SK-N-SH (cell line): Measurements from ENCODE around the gene HOMER2.

Experiments used
- CTCF ChIP-seq: fragments of 200-600 bp; sonication (generic); IDR thresholded peaks from 2 replicates; pipeline ENCODE4 v1.6.1; 2017; ENCODE audit warnings: antibody characterized with exemption, mild to moderate bottlenecking, moderate library complexity
- EP300 ChIP-seq, 2 experiments: IDR thresholded peaks; 2 replicates each; pipeline versions ENCODE4 v1.4.0 to v1.6.1; 2012; ENCODE audit warnings: borderline replicate concordance in 1 of 2, low read depth in 1 of 2, low read length in 1 of 2
- GABPA ChIP-seq: IDR thresholded peaks from 2 replicates; pipeline ENCODE4 v1.4.0; 2012; ENCODE audit warnings: low read depth, mild to moderate bottlenecking
- MEF2A ChIP-seq: IDR thresholded peaks from 2 replicates; pipeline ENCODE4 v1.4.0; 2012; ENCODE audit warnings: low read depth, borderline replicate concordance
- NFIC ChIP-seq: IDR thresholded peaks from 2 replicates; pipeline ENCODE4 v1.4.0; 2012; ENCODE audit warnings: borderline replicate concordance
- POLR2AphosphoS5 ChIP-seq: IDR thresholded peaks from 2 replicates; pipeline ENCODE4 v1.6.1; 2012; ENCODE audit warnings: low read depth, low read length
- RAD21 ChIP-seq: IDR thresholded peaks from 2 replicates; pipeline ENCODE4 v1.6.1; 2012; ENCODE audit warnings: mild to moderate bottlenecking, low read length
- RFX5 ChIP-seq: IDR thresholded peaks from 2 replicates; pipeline ENCODE4 v1.6.1; 2012; ENCODE audit warnings: mild to moderate bottlenecking, improper control_type of control experiment, low read length
- RXRA ChIP-seq: IDR thresholded peaks from 2 replicates; pipeline ENCODE4 v1.4.0; 2012; ENCODE audit warnings: low read depth, mild to moderate bottlenecking, borderline replicate concordance
- SIN3A ChIP-seq: IDR thresholded peaks from 2 replicates; pipeline ENCODE4 v1.6.1; 2012; ENCODE audit warnings: low read depth, mild to moderate bottlenecking, low read length, moderate library complexity, borderline replicate concordance
- USF2 ChIP-seq: fragments of 150-350 bp; IDR thresholded peaks from 2 replicates; pipeline ENCODE4 v1.6.1; 2017; ENCODE audit warnings: antibody characterized with exemption, low read length, low read depth, borderline replicate concordance
- YY1 ChIP-seq: IDR thresholded peaks from 2 replicates; pipeline ENCODE4 v1.4.0; 2012; ENCODE audit warnings: low read depth, mild to moderate bottlenecking

DNA sequence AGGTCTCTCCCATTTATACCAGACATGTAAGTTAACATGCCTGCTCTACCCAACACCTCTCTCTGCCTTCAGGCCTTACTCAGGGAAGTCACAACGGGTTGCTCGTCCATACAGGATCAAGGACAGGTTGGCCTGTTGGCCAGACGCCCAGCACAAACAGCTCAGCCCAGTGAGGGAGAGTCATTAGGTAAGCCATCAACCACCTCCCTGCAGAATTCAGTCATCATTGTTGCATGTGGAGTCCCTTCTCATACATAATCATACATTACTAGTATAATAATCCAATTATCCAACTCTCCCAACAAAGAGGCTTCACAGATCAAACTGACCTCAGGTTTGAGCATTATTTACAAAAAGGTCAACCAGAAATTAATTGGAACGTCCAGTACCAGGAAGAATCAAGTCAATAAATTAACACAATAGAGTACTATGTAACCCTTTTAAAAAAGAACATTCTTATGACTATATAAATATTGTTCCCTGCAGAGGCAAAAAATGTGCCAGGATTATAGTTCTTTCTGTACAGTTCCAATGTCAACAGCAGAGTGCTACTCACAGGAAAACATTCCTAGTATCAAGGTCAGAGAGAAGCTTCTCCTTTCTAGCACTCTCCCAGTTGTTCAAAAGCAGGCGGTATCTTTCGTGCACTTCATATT is 33.2 kb downstream of the HOMER2 start:
- TF ChIP-seq SIN3A (no peak), CTCF (no peak), MEF2A (no peak), RAD21 (no peak), EP300 (IDR thresholded peaks at IDR 0.05; ENCODE audit: borderline replicate concordance in 1 of 2, low read depth in 1 of 2, low read length in 1 of 2) (no peak), POLR2AphosphoS5 (no peak), YY1 (no peak), USF2 (no peak), GABPA (no peak), RXRA (no peak), NFIC (no peak), RFX5 (no peak)
